HTERT RPE-1 (cell line): Measurements from ENCODE around the gene DGKD.

Source experiments
- in situ Hi-C: fragments of 300-500 bp; cut with MboI; formaldehyde crosslinking; loops from 4 replicates; pipeline ENCODE4 v1.14.3; 2020; ENCODE audit warnings: low sequenced_read_pairs

Gene DGKD

GRCh38 chr2:233338046-233338445 is 16.2 kb upstream of the DGKD start:
- in situ Hi-C loops, result no loop called here

- in situ Hi-C loops, result no loop called here
Observed at GRCh38 chr2:233338812-233339368, 15.4 kb upstream of the DGKD start.

GRCh38 chr2:233339427-233339826 is 14.9 kb upstream of the DGKD start:
- in situ Hi-C loops, result no loop called here

GRCh38 chr2:233341296-233341695 is 13.0 kb upstream of the DGKD start:
- in situ Hi-C loops, result no loop called here

DNA sequence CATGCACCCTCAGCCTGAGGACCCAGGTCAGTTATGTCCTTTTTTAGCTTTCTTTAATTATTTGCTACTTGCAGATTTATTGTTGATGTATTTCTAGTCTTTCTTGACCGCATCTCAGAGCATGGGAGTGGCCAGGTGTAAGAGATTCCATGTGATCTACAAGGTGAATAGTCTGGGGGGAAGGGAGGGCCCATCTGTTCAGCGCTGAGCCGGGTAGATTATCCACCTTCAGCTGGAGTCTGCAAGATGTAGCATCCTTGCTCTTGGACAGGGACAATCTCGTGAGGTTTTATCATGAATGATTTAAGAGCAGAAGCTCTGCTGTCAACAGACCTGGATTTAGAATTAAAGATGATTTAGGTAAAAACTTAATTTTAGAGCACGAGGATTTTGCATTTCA is 12.0 kb upstream of the DGKD start:
- in situ Hi-C loops, result no loop called here

DNA sequence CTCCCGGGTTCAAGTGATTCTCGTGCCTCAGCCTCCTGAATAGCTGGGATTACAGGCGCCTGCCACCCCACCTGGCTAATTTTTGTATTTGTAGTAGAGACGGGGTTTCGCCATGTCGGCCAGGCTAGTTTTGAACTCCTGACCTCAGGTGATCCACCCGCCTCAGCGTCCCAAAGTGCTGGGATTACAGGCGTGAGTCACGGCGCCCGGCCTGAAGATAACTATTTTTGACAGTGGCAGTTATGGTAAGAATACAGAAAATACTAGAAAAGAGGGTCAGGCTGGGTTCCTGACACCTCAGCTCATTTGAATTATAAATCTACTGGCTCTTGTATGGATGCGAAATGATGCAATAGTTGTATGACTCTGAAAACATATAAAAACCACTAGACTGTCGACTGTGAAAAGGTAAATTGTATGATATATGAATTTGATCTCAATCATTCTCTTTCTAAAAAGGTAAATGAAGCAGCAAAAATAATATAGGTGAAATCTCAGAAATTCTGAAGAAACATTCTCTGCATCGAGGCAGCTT is 11.1 kb upstream of the DGKD start:
- in situ Hi-C loops, result no loop called here

DNA sequence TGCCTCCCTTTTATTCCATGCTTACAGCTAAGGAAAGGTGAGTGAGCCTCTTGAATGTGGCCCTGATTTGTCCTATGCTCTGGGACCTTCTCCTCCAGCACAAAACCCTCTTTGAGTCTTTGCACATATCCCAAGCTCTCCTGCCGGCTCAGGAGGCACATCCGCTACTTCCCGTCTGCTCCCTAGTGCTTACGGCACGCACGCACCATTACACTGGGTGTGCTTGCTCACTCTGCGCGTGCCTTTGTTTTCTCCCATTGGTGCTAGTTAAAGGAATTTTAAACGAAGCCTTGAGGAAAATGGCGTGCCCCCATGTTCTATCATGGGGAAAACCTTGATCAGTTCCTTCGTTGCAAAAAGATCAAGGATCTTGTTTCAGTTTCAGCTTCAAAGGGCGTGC is 7.9 kb upstream of the DGKD start:
- in situ Hi-C loops, result no loop called here

- in situ Hi-C loops, result no loop called here
Observed at GRCh38 chr2:233346930-233347329, 7.4 kb upstream of the DGKD start.

DNA sequence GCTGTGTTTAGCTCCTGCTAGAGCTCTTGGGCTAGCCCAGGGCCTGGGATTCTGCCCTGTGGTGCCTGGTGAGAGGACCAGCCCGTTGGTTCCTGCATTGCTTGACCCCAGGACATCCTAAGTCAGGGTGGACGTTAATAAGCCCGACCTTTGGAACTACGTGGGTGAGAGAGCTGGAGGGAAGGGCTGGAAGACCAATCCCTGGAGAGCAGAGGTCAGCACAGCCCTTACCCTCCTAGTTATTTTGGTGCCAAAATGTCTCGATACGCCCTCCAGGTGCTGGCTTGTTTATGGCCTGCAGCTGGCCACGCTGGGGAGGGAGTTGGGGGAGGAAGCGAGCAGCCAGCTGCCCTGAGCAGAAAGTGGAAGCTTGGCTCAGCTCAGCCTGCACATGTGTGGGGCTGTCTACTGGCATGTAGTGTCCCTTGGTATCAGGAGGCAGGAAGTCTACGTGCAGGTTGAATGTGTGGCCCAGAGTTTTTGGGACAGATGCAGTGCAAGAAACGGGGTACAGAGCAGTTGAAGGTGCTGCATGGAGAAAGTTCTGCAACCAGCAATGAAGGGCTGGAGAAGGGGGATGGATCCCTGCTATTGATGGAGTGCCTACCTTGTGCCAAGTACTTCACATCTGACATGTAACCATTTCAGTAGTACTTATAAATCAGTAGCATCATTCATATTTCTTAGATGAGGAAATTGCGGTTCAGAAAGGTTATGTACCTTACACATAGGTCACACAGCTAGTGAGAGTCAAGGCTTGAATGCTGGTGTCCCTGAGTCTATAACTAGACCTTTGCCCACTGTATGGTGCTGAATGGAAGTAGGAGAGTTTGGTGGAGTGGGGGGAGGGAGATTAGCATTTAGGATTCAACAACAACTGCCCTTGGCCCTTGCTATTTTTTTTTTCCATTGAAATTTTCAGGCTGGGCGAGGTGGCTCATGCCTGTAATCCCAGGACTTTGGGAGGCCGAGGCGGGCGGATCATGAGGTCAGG is 5.0 kb upstream of the DGKD start:
- in situ Hi-C loops, result no loop called here

- in situ Hi-C loops, result no loop called here
Observed at GRCh38 chr2:233350708-233351107, 3.6 kb upstream of the DGKD start.

- in situ Hi-C loops, result no loop called here
Observed at GRCh38 chr2:233351423-233351822, 2.9 kb upstream of the DGKD start.

DNA sequence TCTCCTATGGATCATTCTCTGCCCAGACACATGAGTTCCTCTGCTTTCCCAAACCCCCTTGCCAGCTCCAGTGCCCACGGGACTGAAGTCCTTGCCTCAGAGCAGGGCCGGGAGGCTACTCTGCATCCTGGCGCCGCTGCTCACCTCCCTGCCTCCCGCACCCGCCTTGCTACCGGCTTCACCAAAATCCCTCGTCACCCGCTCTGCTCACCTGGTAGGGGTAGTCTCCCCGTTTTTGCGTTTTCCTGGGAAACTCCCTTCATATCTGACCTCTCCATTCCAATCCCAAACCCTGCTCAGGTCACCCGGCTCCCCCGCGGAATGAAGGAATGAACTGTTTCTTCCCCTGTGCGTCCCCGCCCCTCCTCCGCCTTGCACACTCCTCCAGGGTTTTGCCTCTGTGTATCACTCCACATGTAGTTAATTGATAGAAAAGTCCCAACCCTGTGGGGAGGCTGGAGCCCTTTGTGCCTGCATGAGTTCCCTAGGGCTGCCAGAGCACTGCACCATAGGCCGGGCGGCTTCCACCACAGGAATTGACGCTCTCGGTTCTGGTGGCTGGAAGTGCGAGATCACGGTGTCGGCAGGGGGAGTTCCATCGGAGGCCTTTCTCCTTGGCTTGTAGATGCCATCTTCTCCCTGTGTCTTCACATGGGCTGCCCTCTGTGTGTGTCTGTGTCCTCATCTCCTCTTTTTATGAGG is 2.0 kb upstream of the DGKD start:
- in situ Hi-C loops, result no loop called here

GRCh38 chr2:233353101-233353768 is 1.1 kb upstream of the DGKD start:
- in situ Hi-C loops, result no loop called here

DNA sequence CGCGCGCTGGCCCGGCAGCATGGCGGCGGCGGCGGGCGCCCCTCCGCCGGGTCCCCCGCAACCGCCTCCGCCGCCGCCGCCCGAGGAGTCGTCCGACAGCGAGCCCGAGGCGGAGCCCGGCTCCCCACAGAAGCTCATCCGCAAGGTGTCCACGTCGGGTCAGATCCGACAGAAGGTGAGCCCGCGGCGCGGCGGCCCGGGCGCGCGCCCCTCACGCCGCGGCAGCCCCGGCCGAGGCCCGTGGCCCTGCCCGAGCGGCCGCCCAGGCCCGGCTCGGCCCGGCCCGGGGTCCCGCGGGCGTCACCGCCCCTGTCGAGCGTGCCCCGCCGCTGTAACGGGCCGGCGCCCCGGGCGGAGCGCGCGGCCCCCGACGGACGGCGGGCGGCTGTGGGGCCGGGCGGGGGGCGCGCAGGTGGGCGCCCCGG is 218 bp downstream of the DGKD start:
- in situ Hi-C loops, result no loop called here

DNA sequence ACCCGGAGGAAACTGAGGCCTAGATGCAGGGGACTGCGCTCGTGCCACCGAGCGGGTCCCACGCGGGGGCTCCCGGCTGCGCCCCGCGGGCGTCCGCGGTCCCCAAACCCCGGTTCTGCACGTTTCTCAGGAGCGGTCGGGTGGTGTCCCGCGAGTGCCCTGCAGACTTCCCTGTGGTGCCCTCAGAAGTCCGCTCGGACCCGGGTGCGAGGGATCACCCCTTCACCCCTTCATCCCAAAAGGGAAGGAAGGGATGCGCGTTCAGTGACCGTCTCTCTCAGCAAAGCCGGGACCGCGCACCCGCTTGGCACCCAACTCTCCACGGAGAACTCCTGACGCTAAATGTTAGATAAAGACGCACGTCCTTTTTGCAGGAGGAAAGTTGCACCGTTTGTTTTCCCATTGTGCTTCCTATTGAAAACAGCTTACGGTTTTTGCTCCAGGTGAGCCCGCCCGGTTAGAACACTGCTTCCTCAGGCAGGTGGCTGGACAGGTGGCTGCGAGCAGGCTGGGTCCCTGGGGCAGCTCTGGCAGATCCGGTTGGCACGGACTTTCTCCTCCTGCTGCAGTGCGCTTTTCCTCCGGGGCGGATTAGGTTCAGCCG is 779 bp downstream of the DGKD start:
- in situ Hi-C loops, result no loop called here

DNA sequence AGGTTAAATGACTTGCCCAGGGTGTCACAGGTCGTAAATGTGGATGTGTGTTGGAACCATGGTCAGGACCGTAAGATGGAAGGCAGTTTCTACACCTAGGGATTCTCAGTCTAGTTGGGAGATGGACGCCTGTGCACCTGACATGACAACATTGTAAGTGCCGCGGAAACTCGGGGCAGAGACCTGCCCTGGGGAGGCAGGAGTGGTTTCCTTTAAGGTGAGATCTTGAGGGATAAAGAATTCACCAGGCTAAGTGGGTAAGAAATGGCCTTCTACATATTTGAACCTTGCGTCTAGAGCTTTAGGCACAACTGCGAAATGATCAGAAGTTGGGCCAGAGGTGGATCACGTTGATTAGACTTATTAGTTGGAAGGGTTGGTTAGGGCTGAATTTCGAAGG is 1.6 kb downstream of the DGKD start:
- in situ Hi-C loops, result no loop called here

- in situ Hi-C loops, result no loop called here
Observed at GRCh38 chr2:233356546-233357308, 2.4 kb downstream of the DGKD start.

DNA sequence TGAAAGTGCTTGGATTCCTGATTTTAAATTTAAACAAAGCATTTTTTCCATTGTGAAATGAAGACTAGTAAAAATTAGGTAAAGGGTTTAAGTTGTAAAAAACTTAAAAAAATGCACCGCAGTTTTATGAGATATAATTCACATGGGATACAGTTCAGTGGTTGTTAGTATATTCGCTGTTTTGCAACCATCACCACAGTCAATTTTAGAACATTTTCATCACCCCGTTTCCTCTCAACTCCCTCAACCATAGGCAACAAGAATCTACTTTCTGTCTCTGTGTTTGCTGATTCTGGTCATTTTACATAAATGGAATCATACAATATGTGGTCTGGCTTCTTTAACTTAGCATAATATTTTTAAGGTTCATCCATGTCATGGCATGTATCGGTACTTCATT is 4.0 kb downstream of the DGKD start:
- in situ Hi-C loops, result no loop called here

- in situ Hi-C loops, result no loop called here
Observed at GRCh38 chr2:233358947-233359346, 4.7 kb downstream of the DGKD start.

DNA sequence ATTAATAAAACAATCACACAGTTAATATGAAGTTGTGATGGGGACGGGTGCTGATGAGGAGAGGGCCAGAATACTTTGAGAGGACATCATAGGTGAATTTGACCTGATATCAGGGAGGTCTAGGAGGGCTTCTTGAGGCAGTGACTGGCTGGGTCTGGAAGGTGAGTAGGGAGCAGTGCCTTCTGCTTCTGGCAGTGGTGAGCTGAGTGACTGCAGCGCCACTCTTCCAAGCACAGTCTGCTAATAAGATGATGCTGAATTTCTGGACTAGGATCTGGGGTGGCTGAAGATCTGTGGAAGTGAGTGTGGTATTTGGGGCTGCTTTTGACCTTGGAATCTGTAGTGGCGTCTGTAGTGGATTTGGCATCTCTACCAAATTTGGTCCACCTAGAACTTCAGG is 5.5 kb downstream of the DGKD start:
- in situ Hi-C loops, result no loop called here
